Fibroblast of lung (primary cell): ENCODE results near the gene SPON1. TPM values are rescaled to one million over a fixed set of nuclear protein-coding genes. Genes with fewer than 3 reads are reported as not detected.

Source experiments
- DNase-seq, 2 donors: peaks; one replicate each; pipeline versions ENCODE4 v3.0.0 to v3.0.0-alpha.2; 2010; ENCODE audit warnings: low read depth in 2 of 2
- H2AFZ ChIP-seq: 2 replicates; pipeline ENCODE4 v1.5.1; 2012; ENCODE audit warnings: low read length, control low read depth, inconsistent platforms
- H3K27ac ChIP-seq: 2 replicates; pipeline ENCODE4 v1.5.1; 2011; ENCODE audit warnings: low read length, control low read depth; ENCODE audit not compliant: insufficient read depth
- H3K27me3 ChIP-seq: 2 replicates; pipeline ENCODE4 v1.5.1; 2011; ENCODE audit warnings: mild to moderate bottlenecking, low read length; ENCODE audit not compliant: control insufficient read depth, insufficient read depth
- H3K36me3 ChIP-seq: 2 replicates; pipeline ENCODE4 v1.5.1; 2011; ENCODE audit warnings: low read length; ENCODE audit not compliant: control insufficient read depth, insufficient read depth
- H3K4me1 ChIP-seq: 2 replicates; pipeline ENCODE4 v1.5.1; 2011; ENCODE audit warnings: low read length; ENCODE audit not compliant: control insufficient read depth, insufficient read depth; ENCODE audit errors: extremely low read depth
- H3K4me2 ChIP-seq: 2 replicates; pipeline ENCODE4 v1.5.1; 2011; ENCODE audit warnings: low read length, control low read depth; ENCODE audit not compliant: insufficient read depth; ENCODE audit errors: extremely low read depth
- H3K4me3 ChIP-seq, 4 experiments: fragments of 200-600 bp in 1 of 4; sonication (generic) in 1 of 4; replicated peaks in 1 of 4; 2 replicates each; pipeline ENCODE4 v1.5.1; 2011 to 2016; ENCODE audit warnings: low read length in 4 of 4, low read depth in 3 of 4, mild to moderate bottlenecking in 3 of 4, control low read depth in 2 of 4, inconsistent platforms in 1 of 4, mixed read lengths in 1 of 4; ENCODE audit not compliant: insufficient read depth in 1 of 4; ENCODE audit errors: control extremely low read depth in 1 of 4
- H3K79me2 ChIP-seq: 2 replicates; pipeline ENCODE4 v1.5.1; 2012; ENCODE audit warnings: mild to moderate bottlenecking, low read length, inconsistent platforms; ENCODE audit not compliant: control insufficient read depth, insufficient read depth
- H3K9ac ChIP-seq: 2 replicates; pipeline ENCODE4 v1.5.1; 2011; ENCODE audit warnings: mild to moderate bottlenecking, low read length, control low read depth; ENCODE audit not compliant: insufficient read depth
- H3K9me3 ChIP-seq: 2 replicates; pipeline ENCODE4 v1.5.1; 2012; ENCODE audit warnings: low read depth, low read length; ENCODE audit not compliant: control insufficient read depth, insufficient read depth
- H4K20me1 ChIP-seq: 2 replicates; pipeline ENCODE4 v1.5.1; 2011; ENCODE audit warnings: low read length; ENCODE audit not compliant: control insufficient read depth, insufficient read depth; ENCODE audit errors: extremely low read depth
- EZH2 ChIP-seq: IDR thresholded peaks from 2 replicates; pipeline ENCODE4 v1.5.1; 2012; ENCODE audit warnings: low read length, control low read depth, mild to moderate bottlenecking; ENCODE audit errors: missing control alignments
- polyA plus RNA-seq, 2 donors: library from polyadenylated mRNA; depleted of rRNA in 1 of 2; stranded (reverse) in 1 of 2; unstranded in 1 of 2; fragments of >200 nt; gene quantifications; 2 replicates each; pipeline ENCODE4 v1.2.1, GENCODE V29; 2011 to 2012; ENCODE audit warnings: missing spikeins in 1 of 2
- total RNA-seq: library from RNA; depleted of rRNA; stranded (reverse); fragments of >200 nt; gene quantifications from 2 replicates; pipeline ENCODE4 v1.2.1, GENCODE V29; 2014
- TF ChIP-seq, protein P1 (sequence below), 2 donors: IDR thresholded peaks in 1 of 2; conservative IDR thresholded peaks in 1 of 2; 1 replicate in 1 of 2; 2 replicates in 1 of 2; pipeline ENCODE4 v1.5.1; 2011 to 2012; ENCODE audit warnings: low read length in 2 of 2, control low read depth in 1 of 2, inconsistent platforms in 1 of 2, low read depth in 1 of 2, mild to moderate bottlenecking in 1 of 2

SPON1 gene
- total and polyA plus RNA-seq, 2 donors (not counting 1 experiment from before 2014, with no cell fraction given): 0.45 to 3.5 TPM

DNA sequence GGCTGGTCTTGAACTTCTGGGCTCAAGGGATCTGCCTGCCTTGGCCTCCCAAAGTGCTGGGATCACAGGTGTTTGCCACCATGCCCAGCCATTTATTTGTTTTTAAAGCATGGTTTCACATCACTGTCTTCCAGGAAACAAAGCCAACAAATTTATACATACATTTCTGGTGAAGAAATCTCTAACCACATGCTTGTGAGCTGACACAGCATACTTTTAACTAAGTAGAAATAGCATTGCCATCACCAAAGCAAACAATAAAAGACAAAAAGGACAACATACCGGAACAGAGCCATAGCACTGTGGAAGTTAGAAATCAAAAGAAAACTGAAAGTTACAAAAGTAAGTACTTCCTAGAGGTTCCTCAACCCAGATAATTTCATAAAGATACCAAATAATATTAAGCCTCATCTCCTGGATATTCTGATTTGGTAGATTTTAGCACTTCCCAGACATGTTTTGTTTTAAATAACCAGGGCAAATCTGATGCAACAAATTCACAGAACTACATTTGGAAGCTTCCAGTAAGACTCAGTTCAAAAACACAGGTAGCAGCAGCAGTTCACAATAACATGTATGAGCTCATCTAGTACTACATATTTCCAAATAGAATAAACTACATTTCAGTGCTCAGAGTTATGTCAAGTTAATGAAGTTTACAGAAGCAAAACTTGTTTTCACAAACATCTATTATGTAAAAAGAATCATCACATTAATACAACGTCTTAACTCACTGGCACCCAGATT lies 325.8 kb downstream of the SPON1 start:
- H2AFZ ChIP-seq: no peak overlapping the region
- peak overlapping the region in 1 of 4 experiments; percentile 20 for H3K4me3 ChIP-seq
- no peaks in the 10 kb centered on the region for H4K20me1 ChIP-seq
- peaks cover 5% of the 10 kb centered on the region for H3K36me3 ChIP-seq
- peak overlapping the region; percentile 4 for H3K9ac ChIP-seq
- H3K4me2 ChIP-seq: peak overlapping the region; percentile 48
- H3K79me2 ChIP-seq: no peaks in the 10 kb centered on the region
- H3K9me3 ChIP-seq: no peaks in the 10 kb centered on the region
- TF ChIP-seq, protein P1, sequence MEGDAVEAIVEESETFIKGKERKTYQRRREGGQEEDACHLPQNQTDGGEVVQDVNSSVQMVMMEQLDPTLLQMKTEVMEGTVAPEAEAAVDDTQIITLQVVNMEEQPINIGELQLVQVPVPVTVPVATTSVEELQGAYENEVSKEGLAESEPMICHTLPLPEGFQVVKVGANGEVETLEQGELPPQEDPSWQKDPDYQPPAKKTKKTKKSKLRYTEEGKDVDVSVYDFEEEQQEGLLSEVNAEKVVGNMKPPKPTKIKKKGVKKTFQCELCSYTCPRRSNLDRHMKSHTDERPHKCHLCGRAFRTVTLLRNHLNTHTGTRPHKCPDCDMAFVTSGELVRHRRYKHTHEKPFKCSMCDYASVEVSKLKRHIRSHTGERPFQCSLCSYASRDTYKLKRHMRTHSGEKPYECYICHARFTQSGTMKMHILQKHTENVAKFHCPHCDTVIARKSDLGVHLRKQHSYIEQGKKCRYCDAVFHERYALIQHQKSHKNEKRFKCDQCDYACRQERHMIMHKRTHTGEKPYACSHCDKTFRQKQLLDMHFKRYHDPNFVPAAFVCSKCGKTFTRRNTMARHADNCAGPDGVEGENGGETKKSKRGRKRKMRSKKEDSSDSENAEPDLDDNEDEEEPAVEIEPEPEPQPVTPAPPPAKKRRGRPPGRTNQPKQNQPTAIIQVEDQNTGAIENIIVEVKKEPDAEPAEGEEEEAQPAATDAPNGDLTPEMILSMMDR (conservative IDR thresholded peaks at IDR 0.05 in 1 of 2, IDR thresholded peaks at IDR 0.05 in 1 of 2; ENCODE audit: low read depth in 1 of 2, low read length in 2 of 2): no peak
- TF ChIP-seq EZH2: no peak
- peak; percentile 85 to 87 for DNase-seq
- peak overlapping the region; percentile 73 for H3K27ac ChIP-seq
- peaks cover 10% of the 10 kb centered on the region for H3K4me1 ChIP-seq
- no peaks in the 10 kb centered on the region for H3K27me3 ChIP-seq

DNA sequence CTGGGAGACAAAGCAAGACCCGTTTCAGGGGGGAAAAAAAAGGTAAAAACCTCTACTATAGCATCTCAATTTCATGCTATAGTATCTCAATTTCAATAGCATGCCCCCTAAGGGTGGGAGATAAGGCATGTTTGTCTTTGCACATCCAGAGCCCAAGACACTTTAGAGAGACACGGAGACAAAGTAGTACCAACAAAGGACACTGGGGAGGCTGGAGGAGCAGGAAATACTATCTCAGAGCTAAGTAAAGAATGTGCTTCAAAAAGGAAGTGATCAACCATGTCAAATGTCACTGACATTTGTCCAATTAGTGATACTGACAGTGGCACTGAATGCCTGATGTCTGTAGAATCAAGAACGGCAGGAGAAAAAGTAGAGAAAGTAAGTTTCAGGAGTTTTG lies 327.9 kb downstream of the SPON1 start:
- Histone ChIP-seq H3K4me1 (peaks cover 10% of the 10 kb centered on the region), H4K20me1 (no peaks in the 10 kb centered on the region), H3K27ac (no peak overlapping the region), H3K27me3 (no peaks in the 10 kb centered on the region), H3K36me3 (peaks cover 4% of the 10 kb centered on the region), H3K79me2 (peaks cover 2% of the 10 kb centered on the region), H3K4me3 (no peak overlapping the region), H2AFZ (no peak overlapping the region), H3K9me3 (no peaks in the 10 kb centered on the region), H3K4me2 (no peak overlapping the region), H3K9ac (no peak overlapping the region)
- no peak for TF ChIP-seq EZH2
- TF ChIP-seq, protein P1 (conservative IDR thresholded peaks at IDR 0.05 in 1 of 2, IDR thresholded peaks at IDR 0.05 in 1 of 2; ENCODE audit: low read depth in 1 of 2, low read length in 2 of 2): no peak
- no peak for DNase-seq

DNA sequence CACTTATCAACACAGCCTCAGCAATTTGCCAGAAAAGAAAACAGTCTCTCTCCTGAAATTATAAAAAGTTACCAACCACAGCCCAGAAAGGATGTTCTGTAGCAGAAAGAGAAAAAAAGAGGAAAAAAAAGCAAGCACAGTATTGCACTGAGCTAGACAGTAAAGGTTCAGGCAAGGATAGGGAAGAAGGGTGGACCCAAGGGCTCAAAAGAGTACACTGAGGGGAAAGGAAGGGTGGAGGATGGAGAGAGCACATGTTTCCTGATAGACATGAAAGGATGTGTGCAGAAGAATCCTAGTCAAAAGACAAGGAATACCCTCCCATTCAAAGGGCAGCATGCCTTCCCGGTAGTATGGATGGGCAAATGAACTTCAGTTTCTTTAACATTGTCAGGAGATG lies 337.4 kb downstream of the SPON1 start:
- no peak overlapping the region for H3K9ac ChIP-seq
- DNase-seq: no peak
- no peaks in the 10 kb centered on the region for H3K36me3 ChIP-seq
- no peak for TF ChIP-seq EZH2
- TF ChIP-seq, protein P1 (conservative IDR thresholded peaks at IDR 0.05 in 1 of 2, IDR thresholded peaks at IDR 0.05 in 1 of 2; ENCODE audit: low read depth in 1 of 2, low read length in 2 of 2): no peak
- H4K20me1 ChIP-seq: no peaks in the 10 kb centered on the region
- H3K79me2 ChIP-seq: peaks cover 91% of the 10 kb centered on the region
- H2AFZ ChIP-seq: no peak overlapping the region
- H3K27ac ChIP-seq: no peak overlapping the region
- peaks cover 7% of the 10 kb centered on the region for H3K4me1 ChIP-seq
- H3K4me3 ChIP-seq: no peak overlapping the region
- H3K4me2 ChIP-seq: no peak overlapping the region
- no peaks in the 10 kb centered on the region for H3K9me3 ChIP-seq
- H3K27me3 ChIP-seq: no peaks in the 10 kb centered on the region
